ENCODE measurements around the gene USP1. TPM values are rescaled to one million over a fixed set of nuclear protein-coding genes. Genes with fewer than 3 reads are reported as not detected.

Gene USP1
- total RNA-seq, 1 experiment from 2014 or later, result 49.8 TPM

DNA sequence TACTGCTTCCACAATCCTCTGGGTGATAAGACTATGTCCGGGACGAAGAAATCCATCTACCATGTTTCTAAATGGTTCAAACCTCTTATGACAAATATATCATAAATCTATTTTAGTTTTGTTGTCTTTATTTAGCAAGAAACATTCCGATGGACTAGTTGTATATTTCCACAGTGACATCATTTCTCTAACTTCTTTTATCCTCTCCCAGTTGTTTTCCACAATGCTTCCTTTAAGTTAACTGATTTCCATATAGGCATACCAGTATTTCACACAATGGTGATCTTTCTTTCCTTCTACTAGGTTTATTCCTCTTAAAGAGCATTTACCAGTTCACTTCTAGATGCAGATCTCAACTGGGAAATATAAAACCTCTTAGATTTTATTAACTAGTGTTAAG, 44.8 kb downstream of the USP1 start:
- CTCF ChIA-PET, result no interaction called here
- H3K27ac Mint-ChIP-seq (ENCODE audit: unreplicated experiment), result no peak overlapping the region
- TF ChIP-seq CTCF (IDR thresholded peaks at IDR 0.05; ENCODE audit: unreplicated experiment), result no peak
- H3K27me3 Mint-ChIP-seq (ENCODE audit: unreplicated experiment), result no peaks in the 10 kb centered on the region
- intact Hi-C loops (cut with micrococcal nuclease; ENCODE audit: unreplicated experiment), result loop anchor here (10.0 kb wide), 1 partner anchor 1837 kb away; no protein-coding TSS in a partner anchor
- no peaks in the 10 kb centered on the region for H3K9me3 Mint-ChIP-seq (ENCODE audit: low read depth, unreplicated experiment)
- DNase-seq, result no peak
- no peak overlapping the region for H3K4me3 Mint-ChIP-seq (ENCODE audit: low read depth, unreplicated experiment)
- no TSS peak for BruUV-seq (replicated peaks)
- H3K4me1 Mint-ChIP-seq (ENCODE audit: low read depth, unreplicated experiment), result no peaks in the 10 kb centered on the region
- no peaks in the 10 kb centered on the region for H3K36me3 Mint-ChIP-seq (ENCODE audit: insufficient read depth, unreplicated experiment)

DNA sequence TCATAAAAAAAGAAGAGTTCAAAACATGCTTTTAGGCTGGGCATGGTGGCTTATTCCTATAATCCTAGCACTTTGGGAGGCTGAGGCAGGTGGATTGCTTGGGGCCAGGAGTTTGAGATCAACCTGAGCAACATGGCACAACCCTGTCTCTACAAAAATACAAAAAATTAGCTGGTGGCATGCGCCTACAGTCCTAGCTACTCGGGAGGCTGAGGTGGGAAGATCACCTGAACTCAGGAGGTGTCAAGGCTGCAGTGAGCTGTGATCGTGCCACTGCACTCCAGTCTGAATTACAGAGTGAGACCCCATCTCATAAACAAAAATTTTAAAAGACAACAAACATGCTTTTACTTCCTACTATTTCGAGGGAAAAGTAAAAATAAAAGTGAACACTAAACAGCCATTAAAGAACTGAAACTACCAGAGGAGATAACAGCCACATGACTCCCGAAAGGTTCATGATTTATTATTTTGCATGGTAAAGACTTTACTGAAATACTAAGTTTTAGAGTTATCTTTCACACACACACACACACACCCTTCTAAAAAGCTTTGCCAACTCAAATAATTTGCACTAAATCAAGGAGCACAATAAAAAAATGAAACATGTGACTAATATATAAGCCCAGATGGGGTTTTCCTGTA, 48.1 kb downstream of the USP1 start:
- BruUV-seq (replicated peaks), result no TSS peak
- DNase-seq, result no peak
- intact Hi-C loops (cut with micrococcal nuclease; ENCODE audit: unreplicated experiment), result loop anchor here (10.0 kb wide), 1 partner anchor 1840 kb away; no protein-coding TSS in a partner anchor
- no peaks in the 10 kb centered on the region for H3K4me1 Mint-ChIP-seq (ENCODE audit: low read depth, unreplicated experiment)
- no peak overlapping the region for H3K4me3 Mint-ChIP-seq (ENCODE audit: low read depth, unreplicated experiment)
- no peak for TF ChIP-seq CTCF (IDR thresholded peaks at IDR 0.05; ENCODE audit: unreplicated experiment)
- no peak overlapping the region for H3K27ac Mint-ChIP-seq (ENCODE audit: unreplicated experiment)
- no peaks in the 10 kb centered on the region for H3K36me3 Mint-ChIP-seq (ENCODE audit: insufficient read depth, unreplicated experiment)
- CTCF ChIA-PET, result no interaction called here
- H3K9me3 Mint-ChIP-seq (ENCODE audit: low read depth, unreplicated experiment), result no peaks in the 10 kb centered on the region
- H3K27me3 Mint-ChIP-seq (ENCODE audit: unreplicated experiment), result no peaks in the 10 kb centered on the region

DNA sequence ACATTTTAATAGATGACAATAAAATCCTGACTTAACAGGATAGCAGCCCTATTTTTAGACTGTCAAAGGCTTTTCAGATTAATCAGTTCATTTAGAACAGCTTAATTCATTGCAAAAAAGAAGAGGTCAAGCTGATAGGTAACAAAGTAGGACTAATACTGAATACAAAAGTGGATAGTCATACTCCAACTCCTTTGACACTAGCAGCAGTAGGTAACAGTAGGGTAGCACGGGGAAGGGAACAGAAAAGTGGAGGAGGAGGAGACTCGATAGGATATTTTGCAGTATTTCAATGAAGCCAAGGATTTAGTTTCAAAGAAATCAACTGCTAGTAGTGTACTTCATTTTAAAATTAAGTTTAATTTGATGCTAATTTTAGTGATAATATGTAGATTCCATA, 51.1 kb downstream of the USP1 start:
- no peak for TF ChIP-seq CTCF (IDR thresholded peaks at IDR 0.05; ENCODE audit: unreplicated experiment)
- no TSS peak for BruUV-seq (replicated peaks)
- no peaks in the 10 kb centered on the region for H3K27me3 Mint-ChIP-seq (ENCODE audit: unreplicated experiment)

GRCh38 chr1:62492521-62492920, 55.7 kb downstream of the USP1 start:
- CTCF ChIA-PET, result no interaction called here
- Mint-ChIP-seq H3K27ac (ENCODE audit: unreplicated experiment) (no peak overlapping the region), H3K9me3 (ENCODE audit: low read depth, unreplicated experiment) (no peaks in the 10 kb centered on the region), H3K4me1 (ENCODE audit: low read depth, unreplicated experiment) (no peaks in the 10 kb centered on the region), H3K4me3 (ENCODE audit: low read depth, unreplicated experiment) (no peak overlapping the region), H3K27me3 (ENCODE audit: unreplicated experiment) (no peaks in the 10 kb centered on the region), H3K36me3 (ENCODE audit: insufficient read depth, unreplicated experiment) (no peaks in the 10 kb centered on the region)
- no peak for TF ChIP-seq CTCF (IDR thresholded peaks at IDR 0.05; ENCODE audit: unreplicated experiment)
- BruUV-seq (replicated peaks), result no TSS peak
- no peak for DNase-seq
- intact Hi-C loops (cut with micrococcal nuclease; ENCODE audit: unreplicated experiment), result no loop called here

More for the DNA sequence above, 51.1 kb downstream of the USP1 start:
- no peak overlapping the region for H3K27ac Mint-ChIP-seq (ENCODE audit: unreplicated experiment)
- no peaks in the 10 kb centered on the region for H3K9me3 Mint-ChIP-seq (ENCODE audit: low read depth, unreplicated experiment)
- no peaks in the 10 kb centered on the region for H3K36me3 Mint-ChIP-seq (ENCODE audit: insufficient read depth, unreplicated experiment)
- CTCF ChIA-PET, result no interaction called here
- H3K4me3 Mint-ChIP-seq (ENCODE audit: low read depth, unreplicated experiment), result no peak overlapping the region
- H3K4me1 Mint-ChIP-seq (ENCODE audit: low read depth, unreplicated experiment), result no peaks in the 10 kb centered on the region
- intact Hi-C loops (cut with micrococcal nuclease; ENCODE audit: unreplicated experiment), result loop anchor here (10.0 kb wide), 1 partner anchor 1843 kb away; no protein-coding TSS in a partner anchor
- DNase-seq, result no peak
